Naive thymus-derived CD4-positive, alpha-beta T cell (primary cell): ENCODE data around the gene CHST14. TPM values are rescaled to one million over a fixed set of nuclear protein-coding genes. Genes with fewer than 3 reads are reported as not detected.

Experiments used
- ATAC-seq: fragments of 150-1000 bp; cut with Tn5 transposase; 2 replicates; pipeline ENCODE4 v1.10.0; 2021; ENCODE audit warnings: mild to moderate bottlenecking, moderate library complexity
- CTCF ChIA-PET: fragments of 350-600 bp; sonication (Branson Sonifier 250); formaldehyde crosslinking; loops from one replicate; lab custom pipeline; 2021; ENCODE audit warnings: antibody characterized with exemption; lab: Charles Lee
- POLR2A ChIA-PET: fragments of 350-600 bp; sonication (Branson Sonifier 250); formaldehyde crosslinking; loops from one replicate; lab custom pipeline; 2021; ENCODE audit warnings: antibody characterized with exemption, inconsistent platforms; lab: Charles Lee
- DNase-seq, 9 donors: peaks; one replicate each; pipeline versions ENCODE4 v3.0.0 to v3.0.0-alpha.2; 2020 to 2022; ENCODE audit warnings: mixed read lengths in 1 of 9
- H3K27ac ChIP-seq: one replicate; pipeline ENCODE4 v1.7.0; 2013; ENCODE audit warnings: mild to moderate bottlenecking, low read depth, low read length, moderate library complexity
- H3K27me3 ChIP-seq, 2 donors: one replicate each; pipeline ENCODE4 v1.7.0; 2013; ENCODE audit warnings: low read length in 2 of 2, mild to moderate bottlenecking in 2 of 2, moderate library complexity in 2 of 2; ENCODE audit not compliant: control insufficient read depth in 2 of 2, insufficient read depth in 2 of 2
- H3K36me3 ChIP-seq, 3 experiments: 1 replicate in 2 of 3; 2 replicates in 1 of 3; pipeline ENCODE4 v1.7.0; 2013; ENCODE audit warnings: low read length in 3 of 3, mild to moderate bottlenecking in 3 of 3, moderate library complexity in 1 of 3; ENCODE audit not compliant: insufficient read depth in 3 of 3, control insufficient read depth in 2 of 3
- H3K4me1 ChIP-seq, 2 donors: one replicate each; pipeline ENCODE4 v1.7.0; 2013; ENCODE audit warnings: low read length in 2 of 2, mild to moderate bottlenecking in 2 of 2, moderate library complexity in 1 of 2; ENCODE audit not compliant: control insufficient read depth in 2 of 2, insufficient read depth in 2 of 2
- H3K4me3 ChIP-seq: 2 replicates; pipeline ENCODE4 v1.7.0; 2013; ENCODE audit warnings: mild to moderate bottlenecking, low read length
- H3K9me3 ChIP-seq, 3 experiments: 1 replicate in 2 of 3; 2 replicates in 1 of 3; pipeline ENCODE4 v1.7.0; 2013; ENCODE audit warnings: low read length in 3 of 3; ENCODE audit not compliant: control insufficient read depth in 2 of 3
- H3K27ac Mint-ChIP-seq, 9 donors: one replicate each; pipeline ENCODE4 v1.8.0; 2020 to 2022; ENCODE audit warnings: mixed read lengths in 9 of 9, mild to moderate bottlenecking in 8 of 9, moderate library complexity in 5 of 9, inconsistent platforms in 2 of 9
- H3K27me3 Mint-ChIP-seq, 5 donors: one replicate each; pipeline ENCODE4 v1.8.0; 2021 to 2022; ENCODE audit warnings: mixed read lengths in 5 of 5, mild to moderate bottlenecking in 1 of 5
- H3K36me3 Mint-ChIP-seq, 5 donors: one replicate each; pipeline ENCODE4 v1.8.0; 2020 to 2022; ENCODE audit warnings: mixed read lengths in 5 of 5, mild to moderate bottlenecking in 3 of 5, inconsistent platforms in 1 of 5
- H3K4me1 Mint-ChIP-seq, 7 donors: one replicate each; pipeline ENCODE4 v1.8.0; 2020 to 2022; ENCODE audit warnings: mixed read lengths in 7 of 7, mild to moderate bottlenecking in 3 of 7, inconsistent platforms in 1 of 7
- H3K4me3 Mint-ChIP-seq, 10 donors: one replicate each; pipeline ENCODE4 v1.8.0; 2020 to 2022; ENCODE audit warnings: mild to moderate bottlenecking in 10 of 10, mixed read lengths in 10 of 10, moderate library complexity in 6 of 10, inconsistent platforms in 2 of 10
- H3K9me3 Mint-ChIP-seq, 11 donors: one replicate each; pipeline ENCODE4 v1.8.0; 2020 to 2022; ENCODE audit warnings: mixed read lengths in 11 of 11, mild to moderate bottlenecking in 4 of 11, inconsistent platforms in 1 of 11, moderate library complexity in 1 of 11
- intact Hi-C, 2 donors: fragments of 100-400 bp; cut with micrococcal nuclease; formaldehyde crosslinking; loops; one replicate each; pipeline ENCODE4 v1.15.1; 2023
- polyA plus RNA-seq, 2 donors: library from polyadenylated mRNA; unstranded; fragments of 300-500 nt; fragmentation: Illumina TruSeq; gene quantifications; one replicate each; pipeline ENCODE4 v1.2.3, GENCODE V29; 2021
- total RNA-seq, 6 experiments: library from RNA in 5 of 6; stranded (reverse) in 5 of 6; gene quantifications; 1 replicate in 5 of 6; 2 replicates in 1 of 6; pipeline ENCODE4 v1.2.3 and lab custom pipeline; 2021 to 2026

Gene CHST14
- total and polyA plus RNA-seq, 7 experiments from 2014 or later: 0.83 to 12.5 (median 9.5) TPM

GRCh38 chr15:40428185-40428584 is 42.6 kb upstream of the CHST14 start:
- peaks cover 0 to 16% (median 5%) of the 10 kb centered on the region in 5 donors for H3K36me3 Mint-ChIP-seq
- intact Hi-C loops: no loop called here
- H3K27ac Mint-ChIP-seq: no peak overlapping the region
- ChIA-PET POLR2A (no interaction called here), CTCF (interaction anchor here (0.6 to 1.8 kb wide), 2 partner anchors 90 to 279 kb away, joined by 4 to 5 read pairs; no protein-coding TSS in a partner anchor)
- H3K9me3 Mint-ChIP-seq: no peaks in the 10 kb centered on the region
- H3K4me3 Mint-ChIP-seq: no peak overlapping the region
- Histone ChIP-seq H3K36me3 (no peaks in the 10 kb centered on the region), H3K9me3 (no peaks in the 10 kb centered on the region), H3K4me1 (no peaks in the 10 kb centered on the region), H3K4me3 (no peak overlapping the region), H3K27ac (no peak overlapping the region), H3K27me3 (no peaks in the 10 kb centered on the region)
- peaks cover 0 to 8% (median 0%) of the 10 kb centered on the region in 5 donors for H3K27me3 Mint-ChIP-seq
- ATAC-seq: no peak
- peaks cover 0 to 1% (median 0%) of the 10 kb centered on the region in 7 donors for H3K4me1 Mint-ChIP-seq
- no peak for DNase-seq

DNA sequence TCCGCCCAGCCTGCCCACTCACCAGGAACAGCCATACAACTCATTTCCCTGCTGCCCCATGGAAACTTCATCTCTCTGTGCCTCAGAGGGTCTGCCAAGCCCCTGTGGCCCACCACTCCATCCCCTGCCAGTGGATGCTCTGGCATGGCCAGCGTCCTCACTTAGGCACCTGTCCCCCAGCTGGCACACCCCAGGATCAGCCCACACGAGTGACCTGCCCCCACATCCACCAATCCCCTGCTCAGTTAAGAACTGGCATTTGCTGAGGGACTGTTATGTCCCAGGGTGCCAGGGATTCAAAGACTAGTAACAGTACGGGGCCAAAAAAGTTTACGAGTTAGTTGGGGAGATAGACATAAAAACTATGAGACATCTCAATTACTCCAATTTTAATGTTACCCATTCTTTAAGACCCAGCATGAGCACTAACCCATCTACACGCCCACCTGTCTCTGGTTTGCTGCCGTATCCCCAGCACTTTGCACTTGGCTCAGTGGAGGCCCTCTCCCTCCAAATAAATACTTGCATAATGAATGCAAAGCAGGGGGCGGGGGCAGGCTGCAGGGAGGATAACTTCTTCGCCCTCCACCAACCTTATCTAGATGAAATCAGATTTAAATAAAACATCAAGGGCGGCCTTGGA is 41.6 kb upstream of the CHST14 start:
- no peaks in the 10 kb centered on the region for H3K9me3 Mint-ChIP-seq
- peaks cover 0 to 12% (median 5%) of the 10 kb centered on the region in 5 donors for H3K36me3 Mint-ChIP-seq
- H3K4me3 Mint-ChIP-seq: no peak overlapping the region
- H3K9me3 ChIP-seq: no peaks in the 10 kb centered on the region
- no peak overlapping the region for H3K27ac ChIP-seq
- CTCF ChIA-PET: interaction anchor here (1.8 kb wide), 1 partner anchor 91 kb away, joined by 5 read pairs; no protein-coding TSS in a partner anchor
- intact Hi-C loops: no loop called here
- peak overlapping the region in 1 of 9 donors; percentile 26 for H3K27ac Mint-ChIP-seq
- ATAC-seq (no peak), DNase-seq (no peak)
- no peaks in the 10 kb centered on the region for H3K27me3 ChIP-seq
- H3K36me3 ChIP-seq: no peaks in the 10 kb centered on the region
- peaks cover 0 to 18% (median 0%) of the 10 kb centered on the region in 5 donors for H3K27me3 Mint-ChIP-seq
- peaks cover 0 to 1% (median 0%) of the 10 kb centered on the region in 7 donors for H3K4me1 Mint-ChIP-seq
- H3K4me3 ChIP-seq: no peak overlapping the region
- POLR2A ChIA-PET: no interaction called here
- no peaks in the 10 kb centered on the region for H3K4me1 ChIP-seq

DNA sequence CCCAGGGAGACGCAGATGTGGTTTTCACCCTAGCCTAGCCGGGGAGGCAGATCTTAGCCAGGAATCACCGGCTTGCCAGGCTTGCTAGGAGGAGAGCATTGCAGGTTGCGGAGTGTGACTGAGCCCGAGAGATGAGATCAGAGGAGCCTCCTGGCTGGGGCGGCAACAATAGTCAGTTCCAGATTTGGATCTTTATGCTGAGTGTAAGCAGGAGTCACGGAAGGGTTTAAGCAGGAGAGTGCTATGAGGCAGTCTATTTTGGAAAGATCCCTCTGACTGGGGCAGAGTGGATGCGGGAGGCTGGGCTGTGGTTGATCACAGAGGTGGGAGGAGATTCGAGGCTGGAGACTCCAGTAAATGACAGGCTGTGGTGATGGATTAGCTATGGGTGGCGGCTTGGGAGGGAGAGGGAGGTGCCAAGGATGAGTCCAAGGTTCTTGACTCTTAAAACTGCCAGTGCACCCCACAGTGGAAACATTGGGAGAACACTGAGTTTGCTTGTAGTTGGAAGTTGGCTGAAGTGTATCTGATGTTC is 40.4 kb upstream of the CHST14 start:
- intact Hi-C loops: no loop called here
- H3K4me3 ChIP-seq: no peak overlapping the region
- H3K4me3 Mint-ChIP-seq: no peak overlapping the region
- H3K27me3 ChIP-seq: no peaks in the 10 kb centered on the region
- H3K4me1 ChIP-seq: peaks cover 0 to 2% of the 10 kb centered on the region in 2 donors
- peaks cover 0 to 29% (median 0%) of the 10 kb centered on the region in 5 donors for H3K27me3 Mint-ChIP-seq
- no peak overlapping the region for H3K27ac Mint-ChIP-seq
- H3K36me3 ChIP-seq: no peaks in the 10 kb centered on the region
- H3K9me3 Mint-ChIP-seq: no peaks in the 10 kb centered on the region
- H3K36me3 Mint-ChIP-seq: peaks cover 0 to 8% (median 1%) of the 10 kb centered on the region in 5 donors
- no peak for ATAC-seq
- H3K4me1 Mint-ChIP-seq: peaks cover 0 to 12% (median under 1%) of the 10 kb centered on the region in 7 donors
- POLR2A ChIA-PET: no interaction called here
- DNase-seq: no peak
- H3K27ac ChIP-seq: no peak overlapping the region
- CTCF ChIA-PET: interaction anchor here (1.0 kb wide), 1 partner anchor 9 kb away, joined by 3 read pairs; no protein-coding TSS in a partner anchor
- no peaks in the 10 kb centered on the region for H3K9me3 ChIP-seq

DNA sequence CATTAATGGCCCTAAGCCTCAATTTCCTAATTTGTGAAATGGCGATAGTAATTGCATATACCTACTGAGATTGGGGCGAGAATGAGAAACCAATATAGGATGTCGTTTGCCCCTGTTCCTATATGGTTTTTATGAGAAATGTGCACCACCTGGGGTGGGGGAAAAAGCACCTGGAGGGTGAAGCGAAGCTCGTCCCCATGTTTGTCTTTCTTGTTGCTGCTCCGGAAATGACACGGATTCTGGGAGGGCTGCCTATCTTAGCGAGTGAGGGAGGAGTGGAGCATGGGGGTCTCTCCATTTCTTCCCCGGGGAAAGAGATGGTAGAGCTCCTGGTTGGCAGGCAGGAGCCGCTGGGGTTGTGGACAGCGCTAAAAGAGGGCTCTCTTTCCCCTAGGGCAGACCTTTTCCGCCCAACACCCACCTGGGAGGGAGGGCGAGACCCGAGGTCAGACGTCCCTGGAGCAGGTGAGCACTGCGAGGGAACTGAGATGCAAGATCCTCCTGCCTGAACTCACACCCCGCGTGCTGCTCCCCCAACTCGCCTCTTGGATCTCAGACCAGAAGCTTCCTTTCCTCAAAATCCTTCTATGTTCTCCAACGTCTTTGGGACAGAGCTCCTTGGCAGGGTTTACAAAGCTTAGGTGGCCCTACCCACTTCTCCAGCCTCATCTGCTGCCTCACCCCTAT is 35.6 kb upstream of the CHST14 start:
- H3K27ac ChIP-seq: no peak overlapping the region
- no peak for ATAC-seq
- no peak for DNase-seq
- intact Hi-C loops: no loop called here
- no peaks in the 10 kb centered on the region for H3K9me3 ChIP-seq
- no peaks in the 10 kb centered on the region for H3K9me3 Mint-ChIP-seq
- peak overlapping the region in 9 of 10 donors; percentile 72 to 84 (median 76) for H3K4me3 Mint-ChIP-seq
- peaks cover 15 to 76% (median 27%) of the 10 kb centered on the region in 5 donors for H3K27me3 Mint-ChIP-seq
- H3K27ac Mint-ChIP-seq: peak overlapping the region in 2 of 9 donors; percentile 50 to 51
- H3K36me3 Mint-ChIP-seq: peaks cover 0 to 6% (median 0%) of the 10 kb centered on the region in 5 donors
- POLR2A ChIA-PET: interaction anchor here (1.0 to 1.3 kb wide), 2 partner anchors 30 to 128 kb away, joined by 3 read pairs; partner anchors contain the start of gene IVD
- peaks cover 15 to 28% of the 10 kb centered on the region in 2 donors for H3K4me1 ChIP-seq
- no peaks in the 10 kb centered on the region for H3K36me3 ChIP-seq
- peak overlapping the region; percentile 48 for H3K4me3 ChIP-seq
- peaks cover 0 to 5% of the 10 kb centered on the region in 2 donors for H3K27me3 ChIP-seq
- peaks cover 22 to 40% (median 32%) of the 10 kb centered on the region in 7 donors for H3K4me1 Mint-ChIP-seq
- CTCF ChIA-PET: interaction anchor here (0.5 to 1.0 kb wide), 2 partner anchors 98 to 590 kb away, joined by 3 read pairs; no protein-coding TSS in a partner anchor

DNA sequence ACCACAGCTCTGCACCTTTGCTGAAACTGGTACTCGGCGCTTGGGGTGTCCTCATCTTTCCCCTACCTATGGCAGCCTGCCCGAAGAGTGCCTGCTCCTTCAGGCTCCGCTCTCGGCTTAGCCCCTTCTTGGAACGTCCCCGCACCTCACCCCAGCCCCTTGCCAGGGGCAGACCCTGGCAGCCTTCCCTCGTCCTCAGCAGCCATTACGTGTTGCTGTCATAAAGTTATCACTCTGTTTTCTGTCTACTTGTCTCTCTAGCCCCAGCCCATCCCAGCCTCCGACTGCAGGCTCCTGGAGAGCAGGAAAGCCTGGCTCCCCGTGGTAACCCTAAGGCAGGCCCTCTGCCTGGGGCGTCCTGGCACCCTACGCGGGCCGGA is 35.1 kb upstream of the CHST14 start:
- Mint-ChIP-seq H3K9me3 (no peaks in the 10 kb centered on the region), H3K4me3 (peak overlapping the region; percentile 10 to 84 (median 75)), H3K4me1 (peaks cover 24 to 41% (median 32%) of the 10 kb centered on the region in 7 donors), H3K27me3 (peaks cover 15 to 79% (median 27%) of the 10 kb centered on the region in 5 donors), H3K36me3 (peaks cover 0 to 6% (median 0%) of the 10 kb centered on the region in 5 donors), H3K27ac (peak overlapping the region in 2 of 9 donors; percentile 50 to 51)
- peak overlapping the region; percentile 48 for H3K4me3 ChIP-seq
- no peak overlapping the region for H3K27ac ChIP-seq
- H3K4me1 ChIP-seq: peaks cover 15 to 28% of the 10 kb centered on the region in 2 donors
- no peak for DNase-seq
- ChIA-PET CTCF (no interaction called here), POLR2A (interaction anchor here (0.7 to 1.3 kb wide), 4 partner anchors 15 to 129 kb away, joined by 3 read pairs; partner anchors contain the start of gene IVD)
- H3K27me3 ChIP-seq: peaks cover 0 to 5% of the 10 kb centered on the region in 2 donors
- no peaks in the 10 kb centered on the region for H3K36me3 ChIP-seq
- no peaks in the 10 kb centered on the region for H3K9me3 ChIP-seq
- intact Hi-C loops: no loop called here
- ATAC-seq: no peak
